B cell (primary cell): Measurements from ENCODE around the gene ARHGEF4. TPM values are rescaled to one million over a fixed set of nuclear protein-coding genes. Genes with fewer than 3 reads are reported as not detected.

Experiments
- ATAC-seq: fragments of 200-7000 bp; cut with Tn5 transposase; one replicate; pipeline ENCODE4 v1.10.0; 2021; ENCODE audit warnings: low read depth, mild to moderate bottlenecking, moderate number of reproducible peaks, moderate library complexity
- CTCF ChIA-PET: fragments of 350-600 bp; sonication (Branson Sonifier 250); formaldehyde crosslinking; loops from one replicate; lab custom pipeline; 2021; ENCODE audit warnings: antibody characterized with exemption, inconsistent platforms; lab: Charles Lee
- POLR2A ChIA-PET: fragments of 350-600 bp; sonication (Branson Sonifier 250); formaldehyde crosslinking; loops from one replicate; lab custom pipeline; 2021; ENCODE audit warnings: antibody characterized with exemption; lab: Charles Lee
- DNase-seq: peaks from one replicate; pipeline ENCODE4 v3.0.0; 2013
- H2AFZ ChIP-seq: 2 replicates; pipeline ENCODE4 v1.6.1; 2012; ENCODE audit warnings: mild to moderate bottlenecking, low read depth, low read length; ENCODE audit not compliant: insufficient read depth, poor library complexity, severe bottlenecking
- H3K27ac ChIP-seq, 2 donors: 1 replicate in 1 of 2; 2 replicates in 1 of 2; pipeline ENCODE4 v1.5.1; 2012 to 2013; ENCODE audit warnings: low read length in 2 of 2, mild to moderate bottlenecking in 2 of 2, moderate library complexity in 1 of 2
- H3K27me3 ChIP-seq, 4 experiments: fragments of 200-600 bp in 1 of 4; sonication (generic) in 1 of 4; replicated peaks in 1 of 4; 1 replicate in 2 of 4; 2 replicates in 2 of 4; pipeline versions ENCODE4 v1.6.1 to v1.7.0; 2013 to 2016; ENCODE audit warnings: low read length in 3 of 4, mild to moderate bottlenecking in 2 of 4, mixed read lengths in 1 of 4, moderate library complexity in 1 of 4; ENCODE audit not compliant: insufficient read depth in 4 of 4, control insufficient read depth in 3 of 4; ENCODE audit errors: control extremely low read depth in 1 of 4
- H3K36me3 ChIP-seq, 2 experiments: replicated peaks in 1 of 2; 1 replicate in 1 of 2; 2 replicates in 1 of 2; pipeline versions ENCODE4 v1.6.1 to v1.7.1; 2013; ENCODE audit warnings: low read length in 1 of 2; ENCODE audit not compliant: insufficient read depth in 2 of 2, control insufficient read depth in 1 of 2; ENCODE audit errors: control extremely low read depth in 1 of 2, extremely low read depth in 1 of 2
- H3K4me1 ChIP-seq, 2 donors: fragments of 200-600 bp in 1 of 2; sonication (generic) in 1 of 2; 1 replicate in 1 of 2; 2 replicates in 1 of 2; pipeline versions ENCODE4 v1.5.1 to v1.6.1; 2013 to 2017; ENCODE audit warnings: low read length in 2 of 2; ENCODE audit not compliant: control insufficient read depth in 2 of 2, insufficient read depth in 2 of 2
- H3K4me2 ChIP-seq: replicated peaks from 2 replicates; pipeline ENCODE3; 2012; ENCODE audit warnings: mild to moderate bottlenecking, low read depth, low read length; ENCODE audit not compliant: poor library complexity, severe bottlenecking
- H3K4me3 ChIP-seq, 5 experiments: fragments of 200-600 bp in 1 of 5; sonication (generic) in 1 of 5; 1 replicate in 3 of 5; 2 replicates in 2 of 5; pipeline versions ENCODE4 v1.5.1 to v1.7.0; 2011 to 2016; ENCODE audit warnings: low read length in 4 of 5, mild to moderate bottlenecking in 4 of 5, low read depth in 2 of 5, control low read depth in 1 of 5, moderate library complexity in 1 of 5; ENCODE audit not compliant: insufficient read depth in 1 of 5; ENCODE audit errors: control extremely low read depth in 1 of 5, extremely low read depth in 1 of 5
- H3K79me2 ChIP-seq: fragments of 200-600 bp; sonication (generic); one replicate; pipeline ENCODE4 v1.6.0; 2016; ENCODE audit warnings: low read length; ENCODE audit not compliant: control insufficient read depth, insufficient read depth
- H3K9ac ChIP-seq: fragments of 200-600 bp; sonication (generic); 2 replicates; pipeline ENCODE4 v1.6.1; 2017; ENCODE audit warnings: mild to moderate bottlenecking, low read length, moderate library complexity
- H3K9me3 ChIP-seq, 3 donors: one replicate each; pipeline versions ENCODE4 v1.6.1 to v1.7.1; 2013; ENCODE audit warnings: low read length in 2 of 3; ENCODE audit not compliant: control insufficient read depth in 2 of 3, insufficient read depth in 1 of 3; ENCODE audit errors: control extremely low read depth in 1 of 3
- H4K20me1 ChIP-seq: 2 replicates; pipeline ENCODE4 v1.6.0; 2012; ENCODE audit warnings: mild to moderate bottlenecking, low read length; ENCODE audit not compliant: insufficient read depth, control insufficient read depth, poor library complexity, severe bottlenecking
- H3K27ac Mint-ChIP-seq: one replicate; pipeline ENCODE4 v1.8.0; 2021; ENCODE audit warnings: mixed read lengths
- H3K27me3 Mint-ChIP-seq: one replicate; pipeline ENCODE4 v1.8.0; 2021; ENCODE audit warnings: mixed read lengths
- H3K4me1 Mint-ChIP-seq: one replicate; pipeline ENCODE4 v1.8.0; 2021; ENCODE audit warnings: mixed read lengths
- H3K4me3 Mint-ChIP-seq: one replicate; pipeline ENCODE4 v1.8.0; 2021; ENCODE audit warnings: mixed read lengths
- H3K9me3 Mint-ChIP-seq: one replicate; pipeline ENCODE4 v1.8.0; 2022; ENCODE audit warnings: mixed read lengths; ENCODE audit not compliant: insufficient read depth
- EZH2 ChIP-seq: IDR thresholded peaks from 2 replicates; pipeline ENCODE4 v1.6.1; 2012; ENCODE audit warnings: borderline replicate concordance, low read depth, mild to moderate bottlenecking, moderate library complexity, low read length; ENCODE audit not compliant: insufficient read depth, poor library complexity, severe bottlenecking
- WGBS: methylation state at CpG from one replicate; pipeline ENCODE4 v1.1.5; 2013; ENCODE audit warnings: missing lambda C conversion rate; ENCODE audit not compliant: insufficient coverage; 5-methylcytosine and 5-hydroxymethylcytosine counted together
- intact Hi-C: fragments of 100-400 bp; cut with micrococcal nuclease; formaldehyde crosslinking; loops from one replicate; pipeline ENCODE4 v1.10.0; 2022
- polyA plus RNA-seq: library from polyadenylated mRNA; depleted of rRNA; stranded (reverse); fragments of >200 nt; gene quantifications from 2 replicates; pipeline ENCODE4 v1.2.3, GENCODE V29; 2012
- total RNA-seq, 2 donors: library from RNA; stranded (reverse); fragments of 120-200 nt in 1 of 2; gene quantifications; 1 replicate in 1 of 2; 2 replicates in 1 of 2; pipeline versions ENCODE4 v1.2.3 to v1.2.4, GENCODE V29; 2013 to 2022
- TF ChIP-seq, protein P1 (sequence below): fragments of 200-600 bp; IDR thresholded peaks from one replicate; pipeline ENCODE4 v1.8.0; 2022; ENCODE audit warnings: antibody characterized with exemption, mild to moderate bottlenecking

ARHGEF4 gene
- total and polyA plus RNA-seq, 2 donors (not counting 1 experiment from before 2014, with no cell fraction given) = 2.1 TPM; not detected in 1

DNA sequence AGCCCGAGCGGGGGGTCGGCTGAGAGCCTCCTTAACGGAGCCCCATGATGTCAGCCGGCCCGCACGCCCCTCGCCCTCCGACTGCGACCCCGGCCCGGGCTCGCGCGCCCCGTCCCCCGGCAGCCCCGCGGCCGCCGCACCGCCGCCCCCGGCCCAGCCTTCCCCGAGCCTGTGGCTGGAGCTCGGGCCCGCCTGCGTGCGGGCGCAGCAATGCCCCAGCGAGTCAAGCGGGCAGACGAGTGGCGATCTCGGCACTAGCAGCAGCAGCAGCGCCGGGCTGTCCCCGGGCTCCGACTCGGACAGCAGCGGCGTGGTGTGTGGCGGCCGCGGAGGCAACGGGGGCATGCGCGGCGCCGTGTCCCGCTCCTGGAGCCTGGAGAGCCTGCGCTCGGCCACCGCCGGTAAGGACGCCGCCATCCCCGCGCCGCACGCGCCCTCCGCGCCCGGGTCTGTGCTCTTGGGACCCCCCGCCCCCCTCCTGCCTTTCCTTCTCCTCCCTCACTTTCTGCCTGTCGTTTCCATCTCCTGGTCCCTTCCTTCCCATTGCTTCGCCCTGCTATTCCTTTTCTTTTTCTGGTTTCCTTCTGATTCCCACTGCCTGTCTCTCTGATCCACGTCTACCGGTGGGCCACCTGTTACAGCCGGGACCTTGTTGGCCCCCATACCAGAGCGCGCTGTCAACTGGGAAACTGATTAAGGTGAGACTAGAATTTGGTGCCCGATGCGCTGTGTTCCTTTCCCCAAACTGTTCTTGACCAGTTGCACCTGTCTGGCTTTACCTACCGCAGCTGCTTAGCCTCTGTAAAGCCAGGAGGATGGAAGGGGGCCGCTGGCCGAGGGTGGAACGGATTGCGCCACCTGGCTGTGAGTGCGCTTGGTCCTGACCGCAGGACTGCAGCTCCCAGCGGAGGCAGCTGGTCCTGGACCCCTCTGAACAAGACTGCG lies 127.4 kb downstream of the ARHGEF4 start:
- Histone ChIP-seq H3K4me1 (no peaks in the 10 kb centered on the region), H3K9ac (no peak overlapping the region), H3K9me3 (no peaks in the 10 kb centered on the region), H3K27ac (no peak overlapping the region), H4K20me1 (no peaks in the 10 kb centered on the region), H3K4me3 (no peak overlapping the region), H3K36me3 (no peaks in the 10 kb centered on the region), H2AFZ (no peak overlapping the region), H3K79me2 (no peaks in the 10 kb centered on the region), H3K4me2 (peak overlapping the region; percentile 8), H3K27me3 (peaks cover 0 to 41% (median 10%) of the 10 kb centered on the region in 4 experiments)
- ATAC-seq (no peak), DNase-seq (no peak)
- TF ChIP-seq EZH2 = no peak
- TF ChIP-seq, protein P1, sequence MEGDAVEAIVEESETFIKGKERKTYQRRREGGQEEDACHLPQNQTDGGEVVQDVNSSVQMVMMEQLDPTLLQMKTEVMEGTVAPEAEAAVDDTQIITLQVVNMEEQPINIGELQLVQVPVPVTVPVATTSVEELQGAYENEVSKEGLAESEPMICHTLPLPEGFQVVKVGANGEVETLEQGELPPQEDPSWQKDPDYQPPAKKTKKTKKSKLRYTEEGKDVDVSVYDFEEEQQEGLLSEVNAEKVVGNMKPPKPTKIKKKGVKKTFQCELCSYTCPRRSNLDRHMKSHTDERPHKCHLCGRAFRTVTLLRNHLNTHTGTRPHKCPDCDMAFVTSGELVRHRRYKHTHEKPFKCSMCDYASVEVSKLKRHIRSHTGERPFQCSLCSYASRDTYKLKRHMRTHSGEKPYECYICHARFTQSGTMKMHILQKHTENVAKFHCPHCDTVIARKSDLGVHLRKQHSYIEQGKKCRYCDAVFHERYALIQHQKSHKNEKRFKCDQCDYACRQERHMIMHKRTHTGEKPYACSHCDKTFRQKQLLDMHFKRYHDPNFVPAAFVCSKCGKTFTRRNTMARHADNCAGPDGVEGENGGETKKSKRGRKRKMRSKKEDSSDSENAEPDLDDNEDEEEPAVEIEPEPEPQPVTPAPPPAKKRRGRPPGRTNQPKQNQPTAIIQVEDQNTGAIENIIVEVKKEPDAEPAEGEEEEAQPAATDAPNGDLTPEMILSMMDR = no peak
- Mint-ChIP-seq H3K27me3 (peaks cover 62% of the 10 kb centered on the region), H3K9me3 (no peaks in the 10 kb centered on the region), H3K4me1 (peaks cover 6% of the 10 kb centered on the region), H3K4me3 (peak overlapping the region; percentile 44), H3K27ac (no peak overlapping the region)
- intact Hi-C loops = no loop called here
- CTCF ChIA-PET = no interaction called here
- POLR2A ChIA-PET = no interaction called here
- 7% methylated on average over 77 of the region's 84 CpGs for WGBS

DNA sequence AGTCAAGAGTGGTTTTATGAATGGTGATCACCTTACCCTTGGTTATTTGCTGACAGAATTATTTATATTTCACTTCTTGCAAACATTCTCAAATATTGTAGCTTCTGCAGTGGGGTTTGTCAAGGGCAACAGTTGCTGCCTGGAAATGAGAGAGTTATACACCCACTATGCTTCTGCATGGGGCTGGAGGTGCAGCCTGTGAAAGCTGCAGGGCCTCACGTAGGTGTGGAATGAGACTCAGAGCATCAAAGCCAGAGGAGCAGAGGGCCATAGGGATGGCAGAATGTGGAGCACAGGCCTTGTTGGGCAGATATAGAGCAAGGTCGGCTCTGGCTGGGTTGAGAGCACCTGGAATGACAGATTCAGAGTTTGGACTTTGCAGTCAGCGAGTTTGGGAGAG lies 128.2 kb downstream of the ARHGEF4 start:
- Histone ChIP-seq H3K9ac (no peak overlapping the region), H3K4me3 (no peak overlapping the region), H3K27ac (no peak overlapping the region), H3K27me3 (peaks cover 0 to 34% (median 10%) of the 10 kb centered on the region in 4 experiments), H3K4me2 (no peak overlapping the region), H3K9me3 (no peaks in the 10 kb centered on the region), H3K36me3 (no peaks in the 10 kb centered on the region), H4K20me1 (no peaks in the 10 kb centered on the region), H2AFZ (no peak overlapping the region), H3K4me1 (no peaks in the 10 kb centered on the region), H3K79me2 (no peaks in the 10 kb centered on the region)
- no peak for DNase-seq
- WGBS = 81% methylated on average over 3 of the region's 3 CpGs
- intact Hi-C loops = no loop called here
- TF ChIP-seq, protein P1 = no peak
- TF ChIP-seq EZH2 = no peak
- ATAC-seq = no peak
- ChIA-PET CTCF (no interaction called here), POLR2A (no interaction called here)
- H3K9me3 Mint-ChIP-seq = no peaks in the 10 kb centered on the region
- H3K4me1 Mint-ChIP-seq = peaks cover 6% of the 10 kb centered on the region
- no peak overlapping the region for H3K27ac Mint-ChIP-seq
- no peak overlapping the region for H3K4me3 Mint-ChIP-seq
- H3K27me3 Mint-ChIP-seq = peaks cover 59% of the 10 kb centered on the region
